ENCODE data around the gene MYO1A.
"Not testable (repeated sequence)": the region's sequence is repeated elsewhere in the genome, so short reads cannot be mapped to it uniquely, and the experiment has no call there.

MYO1A gene

DNA sequence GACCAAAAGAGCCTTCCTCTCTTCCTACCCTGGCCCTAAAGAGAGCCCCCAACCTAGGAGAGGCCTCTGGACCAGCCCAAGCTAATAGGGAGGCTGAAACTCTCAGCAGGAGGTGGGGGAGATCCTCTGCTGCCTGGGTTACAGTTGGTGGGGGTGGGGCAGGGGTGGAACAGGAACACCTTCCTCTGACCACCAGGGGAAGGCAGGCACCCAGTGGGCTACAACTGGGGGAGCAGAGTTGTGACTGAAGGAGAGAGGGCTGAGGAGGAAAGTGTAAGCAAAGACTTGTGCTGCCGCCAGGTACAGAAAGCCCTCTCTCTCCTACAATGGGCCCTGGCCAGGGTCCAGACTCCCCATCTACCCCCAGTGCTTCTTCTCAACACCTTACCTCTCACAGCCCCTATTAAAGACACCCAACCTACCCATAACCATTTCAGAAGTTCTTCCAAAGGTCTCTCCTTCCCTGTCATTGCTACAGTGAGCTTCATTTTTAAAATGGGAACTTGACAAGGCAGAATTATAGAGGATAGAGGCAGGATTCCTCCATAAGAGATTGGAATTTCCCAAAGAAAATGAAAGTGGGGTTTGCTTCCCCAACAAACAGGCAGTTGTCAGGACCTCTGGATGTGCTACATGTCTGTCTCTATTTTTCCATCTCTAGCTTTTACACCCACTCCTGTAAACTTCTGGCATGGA is 1.4 kb downstream of the MYO1A start:
- no peak for DNase-seq (ENCODE audit: low read depth in 2 of 2, low spot score in 1 of 2)

DNA sequence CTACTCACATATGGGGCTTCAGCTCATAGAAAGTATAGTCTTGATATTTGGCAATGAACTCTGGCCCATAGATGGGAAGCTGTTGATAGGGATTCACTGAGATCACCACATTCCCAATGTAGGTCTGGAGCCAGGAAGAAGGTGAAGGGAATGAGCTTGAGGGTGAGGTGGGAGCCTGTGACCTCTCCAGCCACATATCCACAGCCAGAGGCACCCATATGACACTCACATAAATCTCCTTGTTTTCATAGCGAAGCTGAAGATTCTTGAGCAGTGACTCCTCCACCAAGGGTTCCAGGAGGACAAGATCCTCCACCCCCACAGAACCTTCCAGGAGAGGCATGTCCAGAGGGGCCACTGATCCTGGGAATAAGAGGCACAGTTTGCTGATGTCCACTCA is 1.9 kb downstream of the MYO1A start:
- no peak for DNase-seq (ENCODE audit: low read depth in 2 of 2, low spot score in 1 of 2)

DNA sequence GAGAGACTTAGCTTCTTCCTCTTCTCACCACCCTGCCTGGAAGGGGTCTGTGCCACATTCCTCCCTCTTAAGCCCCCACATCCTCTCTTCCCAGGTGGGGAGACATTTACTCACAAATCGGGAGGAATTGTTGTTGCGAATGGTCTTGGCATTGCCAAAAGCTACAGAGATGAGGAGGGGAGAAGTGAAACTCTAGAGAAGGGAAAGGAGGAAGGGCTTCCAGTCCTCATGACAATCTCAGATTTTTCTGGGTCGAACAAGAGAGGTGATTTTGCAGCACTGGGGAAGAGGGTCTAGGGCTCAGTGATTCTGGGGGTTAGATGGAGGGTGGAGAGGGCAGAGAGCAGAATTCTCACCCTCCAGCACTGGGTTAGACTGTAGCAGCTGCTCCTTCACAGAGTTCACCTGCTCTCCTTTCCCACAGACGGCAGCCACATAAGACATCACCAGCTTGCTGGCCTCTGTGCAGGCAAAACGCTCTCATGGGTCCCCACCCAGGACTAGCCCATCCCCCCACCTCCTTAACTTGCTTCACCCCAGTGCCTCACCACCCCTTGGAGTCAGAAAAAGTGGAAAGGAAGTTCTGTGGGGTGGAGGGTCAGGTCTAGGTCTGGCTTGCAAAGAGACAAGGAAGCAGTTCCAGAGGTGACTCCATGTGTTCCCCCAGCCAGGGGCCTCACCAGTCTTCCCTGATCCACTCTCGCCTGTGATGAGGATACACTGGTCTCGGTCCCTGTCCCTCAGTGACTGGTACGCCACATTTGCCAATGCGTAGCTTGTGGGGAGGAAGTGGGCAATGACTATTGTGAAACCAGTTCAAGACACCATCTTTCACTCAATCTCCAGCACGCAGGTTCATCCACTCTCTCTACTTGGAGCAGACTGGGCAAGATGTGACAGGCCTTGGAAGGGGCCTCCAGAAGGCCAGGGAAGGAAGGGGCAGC is 2.7 kb downstream of the MYO1A start:
- DNase-seq (ENCODE audit: low read depth in 2 of 2, low spot score in 1 of 2): no peak

GRCh38 chr12:57046086-57046791 is 3.7 kb downstream of the MYO1A start:
- no peak for DNase-seq (ENCODE audit: low read depth in 2 of 2, low spot score in 1 of 2)

GRCh38 chr12:57044889-57045288 is 5.0 kb downstream of the MYO1A start:
- no peak for DNase-seq (ENCODE audit: low read depth in 2 of 2, low spot score in 1 of 2)

- no peak for DNase-seq (ENCODE audit: low read depth in 2 of 2, low spot score in 1 of 2)
Measured at GRCh38 chr12:57044468-57044867, 5.5 kb downstream of the MYO1A start.

- DNase-seq (ENCODE audit: low read depth in 2 of 2, low spot score in 1 of 2): no peak
Measured at GRCh38 chr12:57042695-57043094, 7.2 kb downstream of the MYO1A start.

GRCh38 chr12:57040750-57041149 is 9.2 kb downstream of the MYO1A start:
- DNase-seq (ENCODE audit: low read depth in 2 of 2, low spot score in 1 of 2): no peak

- DNase-seq (ENCODE audit: low read depth in 2 of 2, low spot score in 1 of 2): no peak
Measured at GRCh38 chr12:57040211-57040610, 9.7 kb downstream of the MYO1A start.

- DNase-seq (ENCODE audit: low read depth in 2 of 2, low spot score in 1 of 2): no peak
Measured at GRCh38 chr12:57039016-57039798, 10.7 kb downstream of the MYO1A start.

DNA sequence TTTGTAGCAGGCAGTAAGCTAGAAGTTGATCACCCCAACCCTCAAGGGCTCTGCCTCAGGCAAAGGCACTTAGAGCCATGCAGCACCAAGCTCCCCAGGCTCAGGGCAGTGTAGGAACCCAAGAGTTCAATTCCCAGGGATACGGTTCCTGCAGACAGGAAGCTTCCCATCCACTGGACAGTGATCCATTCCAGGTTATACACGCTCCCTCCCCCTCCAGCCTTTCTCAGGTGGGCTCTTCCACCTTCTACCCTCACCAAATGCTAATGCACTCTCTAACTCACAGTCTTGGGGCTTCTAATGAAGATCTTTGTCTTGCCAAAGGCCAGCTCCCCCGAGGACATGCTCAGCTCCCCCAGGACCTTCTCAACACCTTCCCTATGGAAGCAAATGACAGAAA is 12.7 kb downstream of the MYO1A start:
- DNase-seq (ENCODE audit: low read depth in 2 of 2, low spot score in 1 of 2): no peak

- DNase-seq (ENCODE audit: low read depth in 2 of 2, low spot score in 1 of 2): no peak
Measured at GRCh38 chr12:57033431-57033830, 16.5 kb downstream of the MYO1A start.

- no peak for DNase-seq (ENCODE audit: low read depth in 2 of 2, low spot score in 1 of 2)
Measured at GRCh38 chr12:57031789-57032188, 18.1 kb downstream of the MYO1A start.

- DNase-seq (ENCODE audit: low read depth in 2 of 2, low spot score in 1 of 2): no peak
Measured at GRCh38 chr12:57031138-57031725, 18.7 kb downstream of the MYO1A start.

- no peak for DNase-seq (ENCODE audit: low read depth in 2 of 2, low spot score in 1 of 2)
Measured at GRCh38 chr12:57029457-57029856, 20.5 kb downstream of the MYO1A start.

GRCh38 chr12:57027805-57028153 is 22.1 kb downstream of the MYO1A start:
- DNase-seq (ENCODE audit: low read depth in 2 of 2, low spot score in 1 of 2): no peak

GRCh38 chr12:57027011-57027804 is 22.7 kb downstream of the MYO1A start:
- DNase-seq (ENCODE audit: low read depth in 2 of 2, low spot score in 1 of 2): no peak

DNA sequence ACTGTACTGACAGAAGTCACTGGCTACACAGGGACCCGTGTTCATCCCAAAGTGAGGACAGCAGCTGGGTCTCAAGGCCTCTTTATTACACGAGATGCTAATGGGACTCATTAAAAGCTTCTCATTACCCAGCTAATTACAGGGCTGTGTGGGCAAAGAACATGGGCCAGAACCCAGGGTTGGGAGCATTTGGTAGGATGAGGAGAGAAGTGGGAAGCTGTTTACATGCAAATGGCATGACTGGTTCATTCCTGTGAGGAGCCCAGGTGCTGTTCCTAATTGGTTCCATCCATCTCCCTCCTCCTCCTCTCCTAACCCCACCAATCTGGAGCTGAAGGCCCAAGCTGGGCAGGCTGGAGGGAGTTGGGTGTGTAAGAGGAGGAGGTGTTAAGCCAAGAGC is 24.7 kb downstream of the MYO1A start:
- no peak for DNase-seq (ENCODE audit: low read depth in 2 of 2, low spot score in 1 of 2)

- not testable (repeated sequence) for DNase-seq (ENCODE audit: low read depth in 2 of 2, low spot score in 1 of 2)
Measured at GRCh38 chr12:57022324-57022723, 27.6 kb downstream of the MYO1A start.

Data from stimulated activated CD8-positive, alpha-beta memory T cell treated with anti-CD3 and anti-CD28 coated beads, Interleukin-4, amount 100 ng/mL, for 4 hours (primary cell).